Measurements from ENCODE around the gene ARHGAP6. TPM values are rescaled to one million over a fixed set of nuclear protein-coding genes. Genes with fewer than 3 reads are reported as not detected.

The ARHGAP6 gene
- total and polyA plus RNA-seq, 2 of the 4 experiments (the other 2 are of a cell fraction): 1.4 to 1.8 TPM

- no peak for TF ChIP-seq ELK1 (IDR thresholded peaks at IDR 0.05; ENCODE audit: borderline replicate concordance, low read depth, low read length)
- TF ChIP-seq NFE2L2 (IDR thresholded peaks at IDR 0.05; ENCODE audit: low read depth, low read length): no peak
Observed at GRCh38 chrX:11366998-11367595, 298.6 kb downstream of the ARHGAP6 start (continued).

- H3K9ac ChIP-seq (ENCODE audit: low read depth, low read length): no peak overlapping the region
- no peak overlapping the region for H2BK20ac ChIP-seq (ENCODE audit: low read depth, low read length)
- peaks cover 1% of the 10 kb centered on the region; the same call in 1 of the 2 replicates for H3K4me1 ChIP-seq (ENCODE audit: control insufficient read depth, insufficient read depth, low read length)
- H2BK120ac ChIP-seq (ENCODE audit: low read depth, low read length): no peak overlapping the region
- BruUV-seq (replicated peaks): no TSS peak
- DNase-seq (no peak), ATAC-seq (ENCODE audit: low read depth) (no peak)
- no peak overlapping the region for H3K56ac ChIP-seq (ENCODE audit: extremely low read depth, insufficient read depth, low read length)
- H3K27me3 ChIP-seq (ENCODE audit: control insufficient read depth, insufficient read depth, low read length): no peaks in the 10 kb centered on the region
- no peak overlapping the region for H2AK5ac ChIP-seq (ENCODE audit: low read depth, low read length)
- H2AFZ ChIP-seq (replicated peaks; ENCODE audit: low read length, poor library complexity): no peak overlapping the region
- H3K14ac ChIP-seq (replicated peaks; ENCODE audit: low read depth, low read length): no peak overlapping the region
- no peak overlapping the region for H4K91ac ChIP-seq (ENCODE audit: insufficient read depth, low read depth, low read length)
- H4K5ac ChIP-seq (ENCODE audit: low read depth, low read length): no peak overlapping the region
- H2AK9ac ChIP-seq (replicated peaks; ENCODE audit: low read depth, low read length, poor library complexity): no peak overlapping the region
- H3K4ac ChIP-seq (ENCODE audit: low read depth, low read length): no peak overlapping the region
- H3K9me3 ChIP-seq (ENCODE audit: control insufficient read depth, insufficient read depth, low read length): no peaks in the 10 kb centered on the region
- intact Hi-C loops (cut with micrococcal nuclease): no loop called here
- no CpG with 5 or more reads among the region's 3 CpGs for WGBS, 2 experiments (ENCODE audit: extremely low coverage in 2 of 2, insufficient read length in 1 of 2)
- H4K8ac ChIP-seq (ENCODE audit: low read depth in 2 of 2, low read length in 2 of 2): no peak overlapping the region
- no peak overlapping the region for H3K27ac ChIP-seq (ENCODE audit: insufficient read depth, low read length)
- 0 out of 2 replicates have a peak, but pooled peaks cover 3% of the 10 kb centered on the region for H3K9me1 ChIP-seq (ENCODE audit: insufficient read depth, low read length)
- H3K18ac ChIP-seq (ENCODE audit: low read depth, low read length): no peak overlapping the region
- no peaks in the 10 kb centered on the region for H3K36me3 ChIP-seq (ENCODE audit: control insufficient read depth, insufficient read depth, low read length)
- H3K23ac ChIP-seq (ENCODE audit: low read depth, low read length): no peak overlapping the region
- dilution Hi-C loops (cut with HindIII; ENCODE audit: low sequenced_read_pairs, unreplicated experiment): no loop called here
- H3K79me1 ChIP-seq (ENCODE audit: low read depth in 1 of 2, low read length in 2 of 2): no peaks in the 10 kb centered on the region
- no peak overlapping the region for H3K4me2 ChIP-seq (ENCODE audit: low read depth, low read length)
- ChIA-PET CTCF (no interaction called here), POLR2A (ENCODE audit: unreplicated experiment) (no interaction called here)
- no peak overlapping the region for H2BK15ac ChIP-seq (ENCODE audit: low read depth, low read length)
- H3K4me3 ChIP-seq (ENCODE audit: insufficient read depth, low read depth, low read length): no peak overlapping the region
- H2BK5ac ChIP-seq (ENCODE audit: low read depth, low read length, poor library complexity, severe bottlenecking): no peak overlapping the region
- in situ Hi-C loops (cut with MboI; ENCODE audit: low sequenced_read_pairs): no loop called here
- no peaks in the 10 kb centered on the region for H4K20me1 ChIP-seq (ENCODE audit: insufficient read depth, low read length)
- TF ChIP-seq MAFK (IDR thresholded peaks at IDR 0.05; ENCODE audit: low read depth, low read length): no peak
- no peak for TF ChIP-seq BHLHE40 (IDR thresholded peaks at IDR 0.05; ENCODE audit: low read depth, low read length)
- TF ChIP-seq RCOR1 (IDR thresholded peaks at IDR 0.05; ENCODE audit: insufficient replicate concordance, low read length): no peak
- no peak for TF ChIP-seq MXI1 (IDR thresholded peaks at IDR 0.05; ENCODE audit: borderline replicate concordance, low read depth, low read length)
- no peak for TF ChIP-seq ELK1 (IDR thresholded peaks at IDR 0.05; ENCODE audit: borderline replicate concordance, low read depth, low read length)
- TF ChIP-seq RFX5 (IDR thresholded peaks at IDR 0.05; ENCODE audit: low read depth, low read length): no peak
- no peak for TF ChIP-seq FOS (IDR thresholded peaks at IDR 0.05; ENCODE audit: low read depth, low read length)
- no peak for TF ChIP-seq USF2 (IDR thresholded peaks at IDR 0.05; ENCODE audit: low read depth, low read length)
- TF ChIP-seq RAD21 (IDR thresholded peaks at IDR 0.05; ENCODE audit: low read length): no peak
- TF ChIP-seq CEBPB (IDR thresholded peaks at IDR 0.05; ENCODE audit: low read depth, low read length): no peak
- no peak for TF ChIP-seq CTCF (conservative IDR thresholded peaks at IDR 0.05; ENCODE audit: low read depth, low read length)
Observed at GRCh38 chrX:11365426-11365825, 300.3 kb downstream of the ARHGAP6 start.
